ENCODE data around the gene ITFG1.

GRCh38 chr16:47499700-47500264 lies 38.9 kb upstream of the ITFG1 start:
- TF ChIP-seq POLR2A (IDR thresholded peaks at IDR 0.05) (no peak), POLR2AphosphoS5 (IDR thresholded peaks at IDR 0.05) (no peak), CTCF (IDR thresholded peaks at IDR 0.05) (no peak)

Data from breast epithelium (tissue), 3 donors.